ENCODE measurements around the gene PDIA5. TPM values are rescaled to one million over a fixed set of nuclear protein-coding genes. Genes with fewer than 3 reads are reported as not detected.

Gene PDIA5
- total RNA-seq, 1 donor from 2014 or later: 128 TPM

GRCh38 chr3:123099331-123100192 lies 32.7 kb downstream of the PDIA5 start:
- no peak for TF ChIP-seq CTCF (IDR thresholded peaks at IDR 0.05)
- Mint-ChIP-seq H3K27me3 (ENCODE audit: low read depth) (no peaks in the 10 kb centered on the region), H3K4me3 (ENCODE audit: unreplicated experiment) (no peak overlapping the region), H3K4me1 (ENCODE audit: low read depth) (peaks cover 53% of the 10 kb centered on the region), H3K27ac (ENCODE audit: unreplicated experiment) (peak overlapping the region; percentile 13), H3K36me3 (ENCODE audit: low read depth) (peaks cover 46% of the 10 kb centered on the region), H3K9me3 (ENCODE audit: low read depth) (no peaks in the 10 kb centered on the region)
- DNase-seq (ENCODE audit: low spot score): no peak

GRCh38 chr3:123100193-123100776 lies 33.5 kb downstream of the PDIA5 start:
- Mint-ChIP-seq H3K9me3 (ENCODE audit: low read depth) (no peaks in the 10 kb centered on the region), H3K27ac (ENCODE audit: unreplicated experiment) (no peak overlapping the region), H3K4me1 (ENCODE audit: low read depth) (peaks cover 55% of the 10 kb centered on the region), H3K27me3 (ENCODE audit: low read depth) (no peaks in the 10 kb centered on the region), H3K4me3 (ENCODE audit: unreplicated experiment) (no peak overlapping the region), H3K36me3 (ENCODE audit: low read depth) (peaks cover 44% of the 10 kb centered on the region)
- no peak for DNase-seq (ENCODE audit: low spot score)
- TF ChIP-seq CTCF (IDR thresholded peaks at IDR 0.05): no peak

GRCh38 chr3:123102249-123102648 lies 35.4 kb downstream of the PDIA5 start:
- H3K27ac Mint-ChIP-seq (ENCODE audit: unreplicated experiment): no peak overlapping the region
- H3K27me3 Mint-ChIP-seq (ENCODE audit: low read depth): no peaks in the 10 kb centered on the region
- peaks cover 39% of the 10 kb centered on the region for H3K4me1 Mint-ChIP-seq (ENCODE audit: low read depth)
- DNase-seq (ENCODE audit: low spot score): no peak
- H3K4me3 Mint-ChIP-seq (ENCODE audit: unreplicated experiment): no peak overlapping the region
- TF ChIP-seq CTCF (IDR thresholded peaks at IDR 0.05): no peak
- no peaks in the 10 kb centered on the region for H3K9me3 Mint-ChIP-seq (ENCODE audit: low read depth)
- peaks cover 51% of the 10 kb centered on the region for H3K36me3 Mint-ChIP-seq (ENCODE audit: low read depth)

- H3K36me3 Mint-ChIP-seq (ENCODE audit: low read depth): peaks cover 56% of the 10 kb centered on the region
- H3K4me3 Mint-ChIP-seq (ENCODE audit: unreplicated experiment): no peak overlapping the region
- peaks cover 33% of the 10 kb centered on the region for H3K4me1 Mint-ChIP-seq (ENCODE audit: low read depth)
- H3K27ac Mint-ChIP-seq (ENCODE audit: unreplicated experiment): no peak overlapping the region
- DNase-seq (ENCODE audit: low spot score): no peak
- no peak for TF ChIP-seq CTCF (IDR thresholded peaks at IDR 0.05)
- no peaks in the 10 kb centered on the region for H3K27me3 Mint-ChIP-seq (ENCODE audit: low read depth)
- no peaks in the 10 kb centered on the region for H3K9me3 Mint-ChIP-seq (ENCODE audit: low read depth)
Observed at GRCh38 chr3:123102826-123103225, 36.0 kb downstream of the PDIA5 start.

GRCh38 chr3:123104550-123104949 lies 37.7 kb downstream of the PDIA5 start:
- H3K4me3 Mint-ChIP-seq (ENCODE audit: unreplicated experiment): no peak overlapping the region
- peak overlapping the region; percentile 41 for H3K27ac Mint-ChIP-seq (ENCODE audit: unreplicated experiment)
- H3K9me3 Mint-ChIP-seq (ENCODE audit: low read depth): no peaks in the 10 kb centered on the region
- H3K36me3 Mint-ChIP-seq (ENCODE audit: low read depth): peaks cover 55% of the 10 kb centered on the region
- peaks cover 16% of the 10 kb centered on the region for H3K4me1 Mint-ChIP-seq (ENCODE audit: low read depth)
- no peak for DNase-seq (ENCODE audit: low spot score)
- no peak for TF ChIP-seq CTCF (IDR thresholded peaks at IDR 0.05)
- H3K27me3 Mint-ChIP-seq (ENCODE audit: low read depth): no peaks in the 10 kb centered on the region

All from chondrocyte (in vitro differentiated cells).